Endodermal cell (in vitro differentiated cells): ENCODE data around the gene ECSIT. TPM values are rescaled to one million over a fixed set of nuclear protein-coding genes. Genes with fewer than 3 reads are reported as not detected.

Experiments used
- DNase-seq: peaks from one replicate; pipeline ENCODE4 v3.0.0-alpha.2; 2017
- H3K27ac ChIP-seq: 2 replicates; pipeline ENCODE4 v1.5.1; 2013; ENCODE audit warnings: mild to moderate bottlenecking, low read depth, low read length, moderate library complexity
- H3K27me3 ChIP-seq: 2 replicates; pipeline ENCODE4 v1.6.1; 2013; ENCODE audit warnings: mild to moderate bottlenecking, low read length, moderate library complexity; ENCODE audit not compliant: insufficient read depth, control insufficient read depth, poor library complexity, severe bottlenecking
- H3K36me3 ChIP-seq: 2 replicates; pipeline ENCODE4 v1.7.0; 2013; ENCODE audit warnings: mild to moderate bottlenecking, low read length, moderate library complexity; ENCODE audit not compliant: control insufficient read depth, insufficient read depth
- H3K4me1 ChIP-seq: one replicate; pipeline ENCODE4 v1.7.0; 2013; ENCODE audit warnings: low read length; ENCODE audit not compliant: control insufficient read depth, insufficient read depth
- H3K4me3 ChIP-seq: 2 replicates; pipeline ENCODE4 v1.5.1; 2013; ENCODE audit warnings: mild to moderate bottlenecking, low read length, moderate library complexity
- H3K9ac ChIP-seq: 2 replicates; pipeline ENCODE4 v1.6.1; 2013; ENCODE audit warnings: mild to moderate bottlenecking, low read length, moderate library complexity; ENCODE audit not compliant: poor library complexity, severe bottlenecking; ENCODE audit errors: extremely low read depth
- H3K9me3 ChIP-seq: 2 replicates; pipeline ENCODE4 v1.6.1; 2013; ENCODE audit warnings: mild to moderate bottlenecking, low read length, moderate library complexity; ENCODE audit not compliant: control insufficient read depth
- H3K27ac Mint-ChIP-seq: 2 replicates; pipeline ENCODE4 v1.8.0; 2020; ENCODE audit warnings: mixed read lengths
- H3K27me3 Mint-ChIP-seq: 2 replicates; pipeline ENCODE4 v1.8.0; 2021; ENCODE audit warnings: mild to moderate bottlenecking, mixed read lengths; ENCODE audit not compliant: insufficient read depth
- H3K36me3 Mint-ChIP-seq: 2 replicates; pipeline ENCODE4 v1.8.0; 2020; ENCODE audit warnings: low read depth, mixed read lengths
- H3K4me1 Mint-ChIP-seq: 2 replicates; pipeline ENCODE4 v1.8.0; 2020; ENCODE audit warnings: mixed read lengths
- H3K4me3 Mint-ChIP-seq: 2 replicates; pipeline ENCODE4 v1.8.0; 2020; ENCODE audit warnings: mild to moderate bottlenecking, moderate library complexity, mixed read lengths
- H3K9me3 Mint-ChIP-seq: 2 replicates; pipeline ENCODE4 v1.8.0; 2020; ENCODE audit warnings: mild to moderate bottlenecking, mixed read lengths
- WGBS, 2 experiments: methylation state at CpG; one replicate each; pipeline versions ENCODE4 v1.1.5 to v1.1.7; 2013; ENCODE audit warnings: missing lambda C conversion rate in 2 of 2, mixed read lengths in 1 of 2; ENCODE audit not compliant: insufficient coverage in 1 of 2, insufficient read length in 1 of 2; 5-methylcytosine and 5-hydroxymethylcytosine counted together
- total RNA-seq, 2 donors: library from RNA; stranded (reverse); fragmentation: NEBNext Ultra II Directional in 1 of 2; extraction: Animal tissue kit (Norgen Biotek cat#: 25700) in 1 of 2; gene quantifications; 2 replicates in 1 of 2; 3 replicates in 1 of 2; pipeline ENCODE4 v1.2.1, GENCODE V29; 2021
- TF ChIP-seq, protein P1 (sequence below): fragments of 200-600 bp; sonication (generic); conservative IDR thresholded peaks from 2 replicates; pipeline ENCODE4 v1.5.0; 2021; ENCODE audit warnings: antibody characterized with exemption, mild to moderate bottlenecking

The ECSIT gene
- total RNA-seq, 2 donors from 2014 or later = 24.7 to 26.2 TPM

DNA sequence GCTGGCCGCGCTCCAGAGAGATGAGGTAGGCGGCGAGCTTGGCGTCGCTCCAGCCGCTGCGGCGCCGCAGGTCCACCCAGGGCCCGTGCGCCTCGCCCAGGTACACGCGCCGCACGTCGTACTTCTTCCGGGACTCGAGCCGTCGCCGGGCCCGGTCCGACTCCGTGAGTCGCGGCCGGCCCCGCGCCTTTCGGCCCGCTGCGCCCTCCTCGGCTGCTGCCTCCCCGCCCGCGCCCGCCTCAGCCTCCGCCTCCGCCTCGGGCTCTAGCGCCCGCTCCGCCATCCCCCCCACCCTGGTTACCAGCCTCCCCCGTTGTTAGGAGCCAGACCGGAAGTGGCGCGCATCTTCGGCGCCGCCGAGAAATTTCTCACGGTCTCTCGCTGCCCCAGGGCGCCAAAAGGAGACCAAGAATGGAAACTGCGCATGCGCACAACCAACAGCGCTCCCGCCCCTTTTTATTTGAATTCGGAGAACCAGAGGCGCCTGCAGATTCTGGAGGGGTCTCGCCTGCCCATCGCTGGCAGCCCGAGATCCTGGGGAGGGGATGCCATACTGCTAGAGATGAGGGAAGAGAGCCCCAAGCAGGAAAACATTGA, 23.3 kb downstream of the ECSIT start, which contains the start of gene ZNF653:
Gene ZNF653 (minus strand): TSS at position 336 of the 597 bp plus-strand sequence. CDS start 53 bp downstream, at position 283.
- peak within 1 kb of the TSS; percentile 72 for H3K4me3 Mint-ChIP-seq
- 0 to 1% methylated on average over 18 to 65 of the region's 65 CpGs for WGBS, 2 experiments
- TF ChIP-seq, protein P1, sequence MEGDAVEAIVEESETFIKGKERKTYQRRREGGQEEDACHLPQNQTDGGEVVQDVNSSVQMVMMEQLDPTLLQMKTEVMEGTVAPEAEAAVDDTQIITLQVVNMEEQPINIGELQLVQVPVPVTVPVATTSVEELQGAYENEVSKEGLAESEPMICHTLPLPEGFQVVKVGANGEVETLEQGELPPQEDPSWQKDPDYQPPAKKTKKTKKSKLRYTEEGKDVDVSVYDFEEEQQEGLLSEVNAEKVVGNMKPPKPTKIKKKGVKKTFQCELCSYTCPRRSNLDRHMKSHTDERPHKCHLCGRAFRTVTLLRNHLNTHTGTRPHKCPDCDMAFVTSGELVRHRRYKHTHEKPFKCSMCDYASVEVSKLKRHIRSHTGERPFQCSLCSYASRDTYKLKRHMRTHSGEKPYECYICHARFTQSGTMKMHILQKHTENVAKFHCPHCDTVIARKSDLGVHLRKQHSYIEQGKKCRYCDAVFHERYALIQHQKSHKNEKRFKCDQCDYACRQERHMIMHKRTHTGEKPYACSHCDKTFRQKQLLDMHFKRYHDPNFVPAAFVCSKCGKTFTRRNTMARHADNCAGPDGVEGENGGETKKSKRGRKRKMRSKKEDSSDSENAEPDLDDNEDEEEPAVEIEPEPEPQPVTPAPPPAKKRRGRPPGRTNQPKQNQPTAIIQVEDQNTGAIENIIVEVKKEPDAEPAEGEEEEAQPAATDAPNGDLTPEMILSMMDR = no peak
- Histone ChIP-seq H3K27me3 (no peaks in the 10 kb centered on the region), H3K27ac (peak within 1 kb of the TSS; percentile 96), H3K4me3 (peak within 1 kb of the TSS; percentile 81), H3K36me3 (no peaks in the 10 kb centered on the region), H3K9me3 (no peaks in the 10 kb centered on the region), H3K9ac (peak within 1 kb of the TSS; percentile 87), H3K4me1 (no peaks in the 10 kb centered on the region)
- no peaks in the 10 kb centered on the region for H3K9me3 Mint-ChIP-seq
- peaks cover 9% of the 10 kb centered on the region for H3K36me3 Mint-ChIP-seq
- DNase-seq = peak; percentile 97
- H3K27me3 Mint-ChIP-seq = no peaks in the 10 kb centered on the region
- peak within 1 kb of the TSS; percentile 94 for H3K27ac Mint-ChIP-seq
- H3K4me1 Mint-ChIP-seq = peaks cover 7% of the 10 kb centered on the region

DNA sequence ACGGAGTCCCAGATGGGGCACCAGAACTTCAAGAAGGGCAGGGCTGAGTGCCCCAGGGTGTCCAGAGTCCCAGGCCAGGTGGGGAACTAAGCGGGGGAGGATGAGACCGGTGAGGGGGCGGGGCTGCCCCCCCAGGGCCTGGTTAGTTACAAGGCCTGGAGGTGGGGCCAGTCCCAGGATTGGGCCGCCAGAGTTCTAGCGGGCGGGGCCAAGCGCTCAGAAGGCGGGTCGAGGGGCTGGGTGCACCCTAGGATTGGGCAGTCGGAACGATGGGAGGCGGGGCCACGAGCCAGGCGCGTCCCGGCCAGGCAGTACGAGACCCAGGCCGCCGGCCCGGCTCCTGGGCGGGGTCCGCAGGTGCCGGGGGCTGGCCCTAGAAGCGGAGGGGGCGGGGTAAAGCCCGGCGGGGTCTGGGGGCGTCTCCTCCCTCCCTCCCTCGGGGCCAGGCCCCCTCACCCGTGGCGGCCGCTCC, 23.9 kb downstream of the ECSIT start:
- Histone ChIP-seq H3K36me3 (no peaks in the 10 kb centered on the region), H3K9ac (peak overlapping the region; percentile 87), H3K4me1 (no peaks in the 10 kb centered on the region), H3K4me3 (peak overlapping the region; percentile 81), H3K27me3 (no peaks in the 10 kb centered on the region), H3K27ac (peak overlapping the region; percentile 96), H3K9me3 (no peaks in the 10 kb centered on the region)
- H3K36me3 Mint-ChIP-seq = peaks cover 10% of the 10 kb centered on the region
- no peaks in the 10 kb centered on the region for H3K9me3 Mint-ChIP-seq
- peak overlapping the region; percentile 72 for H3K4me3 Mint-ChIP-seq
- H3K4me1 Mint-ChIP-seq = peaks cover 7% of the 10 kb centered on the region
- no peaks in the 10 kb centered on the region for H3K27me3 Mint-ChIP-seq
- DNase-seq = peak; percentile 99
- H3K27ac Mint-ChIP-seq = peak overlapping the region; percentile 91
- TF ChIP-seq, protein P1 = no peak
- 0 to 3% methylated on average over 6 to 33 of the region's 33 CpGs for WGBS, 2 experiments

DNA sequence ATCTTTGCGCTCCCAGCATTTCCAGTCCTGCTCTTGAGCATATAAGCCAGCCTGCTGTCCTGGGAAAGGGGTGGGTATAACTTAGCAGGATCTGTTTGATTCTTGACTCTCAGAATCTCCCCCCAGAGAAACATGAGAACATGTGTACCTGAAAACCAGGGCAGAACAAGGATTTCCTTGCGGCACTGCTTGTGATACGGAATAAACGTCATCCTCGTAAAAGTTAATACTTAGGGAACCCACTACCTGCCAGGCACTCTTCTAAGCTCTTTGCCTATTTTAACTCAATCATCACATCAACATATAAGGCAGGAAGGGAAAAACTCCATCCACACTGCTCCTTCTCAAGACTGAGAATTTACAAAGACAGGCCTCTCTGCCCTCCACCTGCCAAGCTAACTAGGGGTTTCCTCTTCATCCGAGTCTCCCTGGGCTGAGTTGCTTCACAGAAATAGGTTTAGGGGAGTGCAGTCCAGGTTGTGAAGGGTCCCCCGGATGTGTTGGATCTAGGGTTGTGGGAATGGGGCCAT, 24.4 kb downstream of the ECSIT start:
- Histone ChIP-seq H3K36me3 (no peaks in the 10 kb centered on the region), H3K4me3 (peak overlapping the region; percentile 81), H3K9ac (peak overlapping the region; percentile 39), H3K4me1 (no peaks in the 10 kb centered on the region), H3K27me3 (no peaks in the 10 kb centered on the region), H3K9me3 (no peaks in the 10 kb centered on the region), H3K27ac (no peak overlapping the region)
- H3K27me3 Mint-ChIP-seq = no peaks in the 10 kb centered on the region
- H3K36me3 Mint-ChIP-seq = peaks cover 15% of the 10 kb centered on the region
- no peak for DNase-seq
- H3K4me3 Mint-ChIP-seq = peak overlapping the region; percentile 72
- no peaks in the 10 kb centered on the region for H3K9me3 Mint-ChIP-seq
- TF ChIP-seq, protein P1 = no peak
- WGBS, 2 experiments = 68 to 75% methylated on average over 6 to 7 of the region's 7 CpGs
- H3K27ac Mint-ChIP-seq = peak overlapping the region; percentile 91
- peaks cover 7% of the 10 kb centered on the region for H3K4me1 Mint-ChIP-seq
